ENCODE results near the gene CAND2.
"Not testable (repeated sequence)": the region's sequence is repeated elsewhere in the genome, so short reads cannot be mapped to it uniquely, and the experiment has no call there.

CAND2 gene

DNA sequence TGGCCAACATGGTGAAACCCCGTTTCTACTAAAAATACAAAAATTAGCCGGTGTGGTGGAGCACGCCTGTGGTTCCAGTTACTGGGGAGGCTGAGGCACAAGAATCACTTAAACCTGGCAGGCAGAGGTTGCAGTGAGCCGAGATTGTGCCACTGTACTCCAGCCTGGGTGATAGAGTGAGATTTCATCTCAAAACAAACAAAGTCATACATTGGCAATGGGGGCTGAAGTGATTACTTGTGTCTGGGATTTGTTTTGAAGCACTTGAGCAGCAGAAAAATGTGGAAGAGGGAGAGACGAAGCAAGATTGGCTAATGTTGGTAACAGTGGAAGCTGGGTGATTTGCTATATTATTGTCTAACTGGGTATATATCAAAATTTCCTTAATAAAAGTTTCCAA lies 24.0 kb upstream of the CAND2 start:
- DNase-seq = no peak

DNA sequence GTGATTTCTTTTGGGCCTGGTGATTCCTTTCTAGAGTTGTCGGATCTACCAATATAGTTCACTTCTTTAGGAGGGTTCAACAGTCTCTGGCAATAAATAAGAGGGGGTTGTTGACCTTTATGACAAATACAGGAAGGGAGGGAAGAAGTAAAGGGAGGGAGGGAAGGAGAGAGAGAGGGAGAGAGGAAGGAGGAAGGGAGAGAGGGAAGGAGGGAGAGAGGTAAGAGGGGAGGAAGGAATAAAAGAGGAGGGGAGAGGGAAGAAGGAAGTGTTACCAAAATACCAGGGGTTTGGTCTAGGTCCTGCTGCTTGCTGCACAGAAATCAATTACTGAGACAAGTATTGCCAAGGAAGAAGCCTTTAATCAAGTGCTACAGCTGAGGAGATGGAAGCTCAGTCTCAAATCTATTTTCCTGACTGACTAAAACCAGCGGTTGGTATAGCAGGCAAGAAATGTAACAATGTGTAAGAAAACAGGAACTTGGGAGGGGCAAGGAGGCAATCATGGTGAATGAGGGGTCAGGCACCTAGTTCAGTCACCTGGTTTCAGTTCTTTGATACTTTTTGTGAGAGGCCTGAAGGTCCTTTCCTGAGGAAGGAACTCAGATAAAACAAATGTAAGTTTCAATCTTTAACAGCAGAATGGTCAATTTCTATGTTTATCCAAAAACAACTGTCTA lies 23.3 kb upstream of the CAND2 start:
- no peak for DNase-seq

DNA sequence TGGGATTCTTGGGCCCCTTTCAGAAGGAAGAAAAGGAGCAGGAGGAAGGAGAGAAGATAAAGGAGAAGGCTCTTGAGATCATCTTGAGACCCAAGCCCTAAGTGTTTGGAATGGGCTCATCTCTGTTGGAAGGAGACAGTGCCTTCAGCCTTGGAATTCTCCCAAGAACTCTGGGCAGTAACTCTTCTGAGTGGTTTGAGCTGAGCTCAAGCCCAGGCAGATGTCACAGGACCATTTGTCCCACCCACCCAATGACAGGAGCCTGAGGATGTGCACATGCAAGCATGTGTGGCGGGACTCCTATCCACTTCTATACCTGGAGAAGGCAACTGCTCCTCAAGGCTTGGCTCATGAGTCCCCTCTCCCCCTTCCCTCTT lies 22.8 kb upstream of the CAND2 start:
- no peak for DNase-seq

DNA sequence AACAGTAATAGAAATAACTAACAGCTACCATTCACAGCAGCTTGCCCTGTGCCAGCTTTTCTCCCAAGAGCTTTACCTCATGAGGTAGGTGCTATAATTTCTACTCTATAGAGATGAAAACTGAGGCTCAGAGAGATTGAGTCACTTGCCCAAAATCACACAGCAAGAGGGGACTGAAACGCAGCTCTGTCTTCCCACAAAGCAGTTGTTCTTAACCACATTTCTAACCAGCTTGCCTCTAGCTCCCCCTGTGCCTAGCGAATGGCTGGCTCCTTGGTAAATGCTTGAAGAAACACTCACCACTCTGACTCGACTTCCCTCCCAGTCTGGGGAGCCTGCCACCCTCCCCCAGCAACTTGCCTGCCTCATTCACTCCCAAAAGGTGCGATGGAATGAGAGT lies 21.9 kb upstream of the CAND2 start:
- no peak for DNase-seq

GRCh38 chr3:12775226-12775625 lies 21.3 kb upstream of the CAND2 start:
- no peak for DNase-seq

DNA sequence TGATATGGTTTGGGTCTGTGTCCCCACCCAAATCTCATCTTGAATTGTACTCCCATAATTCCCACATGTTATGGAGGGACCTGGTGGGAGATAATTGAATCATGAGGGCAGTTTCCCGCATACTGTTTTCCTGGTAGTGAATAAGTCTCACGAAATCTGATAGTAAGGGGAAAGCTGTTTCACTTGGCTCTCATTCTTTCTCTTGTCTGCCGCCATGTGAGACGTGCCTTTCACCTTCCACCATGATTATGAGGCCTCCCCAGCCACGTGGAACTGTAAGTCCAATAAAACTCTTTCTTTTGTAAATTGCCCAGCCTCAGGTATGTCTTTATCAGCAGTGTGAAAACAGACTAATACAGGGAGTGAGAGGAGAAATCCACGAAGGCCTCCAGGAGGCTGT lies 20.5 kb upstream of the CAND2 start:
- not testable (repeated sequence) for DNase-seq

DNA sequence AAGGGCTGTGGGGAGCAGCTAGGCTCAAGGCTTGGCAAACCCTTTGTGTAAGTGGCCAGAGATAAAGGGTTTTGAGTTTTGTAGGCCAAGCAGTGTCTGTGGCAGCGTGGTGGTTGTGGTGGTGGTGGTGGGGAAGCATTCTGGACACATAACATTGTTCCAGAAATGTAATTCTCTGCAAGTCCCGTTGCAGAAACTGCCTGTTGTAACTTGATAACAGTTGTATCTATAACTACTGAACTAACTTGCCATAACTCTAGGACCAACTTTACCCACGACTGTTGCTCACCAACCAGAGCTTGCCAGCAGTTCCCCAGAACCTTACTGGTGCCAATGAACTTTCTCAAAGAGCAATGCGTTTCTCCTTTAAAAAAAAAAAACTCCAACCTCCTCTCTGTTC lies 19.3 kb upstream of the CAND2 start:
- no peak for DNase-seq

DNA sequence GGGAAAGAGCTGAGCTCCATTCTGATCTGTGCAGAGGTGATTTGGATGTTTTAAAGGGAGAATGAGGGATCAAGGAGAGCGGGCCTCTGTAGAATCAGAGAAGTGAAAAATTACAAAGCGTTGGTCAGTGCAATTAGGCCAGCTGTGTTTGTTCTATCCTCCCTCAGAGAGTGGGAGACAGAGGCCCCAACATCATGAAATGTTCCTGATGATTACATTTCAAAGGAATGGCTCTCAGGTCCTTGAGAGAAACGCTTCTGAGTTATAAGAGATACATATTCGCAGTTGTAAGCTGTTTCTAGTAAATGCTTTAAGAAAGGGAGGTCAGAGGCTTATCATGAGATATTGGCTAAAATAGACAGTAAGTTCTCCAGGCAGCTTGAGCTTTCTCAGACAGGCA lies 15.7 kb upstream of the CAND2 start:
- DNase-seq = no peak

DNA sequence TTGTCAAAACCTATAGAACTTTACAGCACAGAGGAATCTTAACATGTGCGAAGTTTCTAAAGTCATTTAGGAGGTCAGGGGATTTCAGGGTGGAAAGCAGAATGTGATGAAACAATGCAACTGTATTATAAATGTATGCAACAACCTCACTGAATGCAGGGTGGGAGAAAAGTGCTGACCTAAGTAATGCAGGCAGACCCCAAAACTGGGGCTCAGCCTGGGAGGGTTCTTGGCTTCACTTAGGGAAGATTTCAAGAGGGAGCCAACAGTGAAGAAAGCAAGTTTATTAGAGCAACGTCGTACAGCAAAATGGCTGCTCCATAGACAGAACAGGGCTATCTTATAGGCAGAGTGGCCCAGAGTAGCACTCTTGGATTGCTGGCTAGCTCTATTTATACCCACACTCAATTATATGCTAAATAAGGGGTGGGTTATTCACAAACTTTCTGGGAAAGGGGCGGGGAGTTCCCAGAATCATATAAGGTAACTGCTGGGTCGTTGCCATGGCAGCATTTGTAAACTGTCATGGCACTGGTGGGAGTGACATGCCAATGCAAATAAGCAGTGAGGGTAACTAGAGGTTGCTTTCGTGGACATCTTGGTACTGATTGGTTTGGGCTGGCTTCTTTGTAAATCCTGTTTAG lies 14.2 kb upstream of the CAND2 start:
- peak; percentile 5 to 31 (median 26) for DNase-seq

DNA sequence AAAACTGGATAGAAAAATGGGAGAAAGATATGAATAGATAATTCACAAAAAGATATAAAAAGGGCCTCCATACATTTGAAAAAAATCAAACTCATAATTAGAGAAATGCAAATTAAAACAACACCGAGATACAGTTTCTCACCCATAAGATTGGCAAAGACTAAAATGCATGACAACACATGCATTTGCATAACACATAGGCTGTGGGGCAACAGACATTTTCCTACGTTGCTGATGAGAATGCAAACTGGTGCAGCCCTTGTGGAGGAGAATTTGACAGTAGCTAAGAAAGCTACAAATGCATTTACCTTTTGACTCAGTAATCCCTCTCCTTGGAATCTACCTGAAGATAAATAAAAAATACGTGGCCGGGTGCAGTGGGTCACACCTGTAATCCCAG lies 11.4 kb upstream of the CAND2 start:
- no peak for DNase-seq

- peak; percentile 34 to 64 (median 51) for DNase-seq
Observed at GRCh38 chr3:12787346-12787745, 9.1 kb upstream of the CAND2 start.

- not testable (repeated sequence) for DNase-seq
Observed at GRCh38 chr3:12787967-12788690, 8.4 kb upstream of the CAND2 start.

- peak in 2 of 3 donors; percentile 46 to 66 for DNase-seq
Observed at GRCh38 chr3:12791430-12791829, 5.0 kb upstream of the CAND2 start.

DNA sequence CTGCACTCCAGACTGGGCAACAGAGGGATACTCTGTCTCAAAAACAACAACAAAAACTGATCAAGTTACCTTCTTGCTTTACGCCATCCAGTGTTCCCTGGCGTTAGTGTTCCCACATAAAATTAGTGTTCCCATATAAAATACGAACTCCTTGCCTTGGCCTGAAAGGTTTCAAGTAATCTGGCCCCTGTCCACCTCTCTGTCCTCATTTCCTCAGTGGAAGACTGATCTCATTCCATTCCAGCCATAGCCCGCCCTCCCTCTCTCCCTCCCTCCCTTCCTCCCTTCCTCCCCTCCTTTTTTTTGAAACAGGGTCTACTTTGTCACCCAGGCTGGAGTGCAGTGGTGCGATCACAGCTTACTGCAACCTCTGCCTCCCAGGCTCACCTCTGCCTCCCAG lies 2.8 kb upstream of the CAND2 start:
- DNase-seq = no peak

GRCh38 chr3:12797124-12797891 lies 828 bp downstream of the CAND2 start:
- DNase-seq = no peak

- DNase-seq = no peak
Observed at GRCh38 chr3:12797892-12798558, 1.5 kb downstream of the CAND2 start.

GRCh38 chr3:12798559-12799179 lies 2.2 kb downstream of the CAND2 start:
- no peak for DNase-seq

GRCh38 chr3:12799525-12800440 lies 3.3 kb downstream of the CAND2 start:
- no peak for DNase-seq

DNA sequence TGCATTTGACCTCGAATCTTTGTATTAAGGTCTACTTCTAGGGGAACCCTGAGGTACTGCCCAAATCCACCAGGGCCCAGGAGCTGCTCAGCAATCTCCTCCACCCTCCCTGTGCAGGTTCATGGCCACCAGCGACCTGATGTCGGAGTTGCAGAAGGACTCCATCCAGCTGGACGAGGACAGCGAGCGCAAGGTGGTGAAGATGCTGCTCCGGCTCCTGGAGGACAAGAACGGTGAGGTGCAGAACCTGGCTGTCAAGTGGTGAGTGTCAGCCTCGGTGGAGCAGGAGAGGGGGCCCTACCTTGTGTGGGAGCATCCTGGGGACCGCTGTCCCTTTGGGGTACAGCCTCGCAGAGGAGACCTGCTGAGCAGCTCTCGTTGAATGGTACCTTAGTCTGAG lies 6.9 kb downstream of the CAND2 start:
- no peak for DNase-seq

GRCh38 chr3:12807066-12807465 lies 10.6 kb downstream of the CAND2 start:
- no peak for DNase-seq
